Heart left ventricle (tissue), 16 donors: ENCODE measurements around the gene FGFRL1. TPM values are rescaled to one million over a fixed set of nuclear protein-coding genes. Genes with fewer than 3 reads are reported as not detected.

ENCODE experiments used
- ATAC-seq, 4 donors: fragments of 200-7000 bp; cut with Tn5 transposase; one replicate each; pipeline ENCODE4 v1.9.1; 2020 to 2022; ENCODE audit warnings: moderate library complexity in 4 of 4, mild to moderate bottlenecking in 3 of 4, moderate number of reproducible peaks in 1 of 4
- DNase-seq, 5 donors: peaks; one replicate each; pipeline ENCODE4 v3.0.0-alpha.2; 2020
- H3K27ac ChIP-seq, 12 donors: fragments of 200-600 bp; sonication (generic) in 4 of 12; one replicate each; pipeline versions ENCODE4 v1.5.0 to v1.8.0; 2016 to 2022; ENCODE audit warnings: mild to moderate bottlenecking in 2 of 12
- H3K27me3 ChIP-seq, 9 donors: fragments of 200-600 bp; sonication (generic) in 2 of 9; one replicate each; pipeline versions ENCODE4 v1.5.1 to v1.8.0; 2016 to 2022; ENCODE audit warnings: mild to moderate bottlenecking in 3 of 9
- H3K36me3 ChIP-seq, 9 donors: fragments of 200-600 bp; sonication (generic) in 2 of 9; one replicate each; pipeline versions ENCODE4 v1.5.0 to v1.8.0; 2018 to 2022; ENCODE audit warnings: mild to moderate bottlenecking in 2 of 9
- H3K4me1 ChIP-seq, 12 donors: fragments of 200-600 bp; sonication (generic) in 4 of 12; one replicate each; pipeline versions ENCODE4 v1.5.0 to v1.8.0; 2016 to 2022; ENCODE audit warnings: mild to moderate bottlenecking in 3 of 12
- H3K4me3 ChIP-seq, 12 donors: fragments of 200-600 bp; sonication (generic) in 4 of 12; one replicate each; pipeline versions ENCODE4 v1.5.0 to v1.8.0; 2017 to 2022; ENCODE audit warnings: mild to moderate bottlenecking in 9 of 12, moderate library complexity in 4 of 12
- H3K9me3 ChIP-seq, 12 donors: fragments of 200-600 bp; sonication (generic) in 4 of 12; one replicate each; pipeline versions ENCODE4 v1.5.0 to v1.8.0; 2016 to 2022; ENCODE audit warnings: mild to moderate bottlenecking in 1 of 12
- POLR2A ChIP-seq, 2 donors: fragments of 450-650 bp; IDR thresholded peaks; one replicate each; pipeline ENCODE4 v1.6.1; 2017; ENCODE audit warnings: antibody characterized with exemption in 2 of 2, mild to moderate bottlenecking in 2 of 2, moderate library complexity in 2 of 2
- WGBS, 4 donors: extraction: QIAGEN DNeasy Blood & Tissue Kit in 2 of 4; methylation state at CpG; one replicate each; pipeline versions ENCODE4 v1.1.5 to v1.1.7; 2013 to 2018; 5-methylcytosine and 5-hydroxymethylcytosine counted together
- intact Hi-C, 10 donors: fragments of 100-400 bp; cut with DNase I; formaldehyde crosslinking; loops; one replicate each; pipeline versions ENCODE4 v1.11.1 to v1.14.2; 2022
- polyA plus RNA-seq, 2 donors: library from polyadenylated mRNA; stranded (reverse); fragments of 200-250 nt; gene quantifications; one replicate each; pipeline ENCODE4 v1.2.3, GENCODE V29; 2013
- total RNA-seq, 9 donors: library from RNA; depleted of rRNA in 2 of 9; stranded (reverse); fragments of >200 nt in 2 of 9; fragmentation: NEBNext Ultra II Directional in 3 of 9; extraction: Animal tissue kit (Norgen Biotek cat#: 25700) in 3 of 9; gene quantifications; one replicate each; pipeline versions ENCODE4 v1.1.0 to v1.2.4, GENCODE V29; 2016 to 2023
- TF ChIP-seq, protein P1 (sequence below), 12 donors: fragments of 200-600 bp; sonication (generic) in 4 of 12; IDR thresholded peaks; one replicate each; pipeline versions ENCODE4 v1.5.0 to v1.8.0; 2018 to 2022; ENCODE audit warnings: antibody characterized with exemption in 12 of 12, mild to moderate bottlenecking in 5 of 12
- donor health status: ischemic (EF 13 %, LVEDD 7.1; RV severe dilation, severe dysfunction).
- donor health status: healthy with polysubstance abuse.
- donor health status: DM: no; HTN: yes; CAD: no.
- donor health status: DM: no; HTN: no; CAD: no.
- donor health status: ischemic (EF 25% LVEDD 6.9; RV normal size, moderate dysfunction).
- donor health status: ischemic (EF 25% LVEDD 5.7; RV mildly dilated, moderate dysfunction).
- donor health status: healthy.
- donor health status: DM: yes; HTN: yes; CAD: no.
- donor health status: ischemic (EF 35%, LVEDD 5.7; RV mildly dilated, moderate dysfunction).
- donor health status: nonischemic (EF 11% LVEDD 7.7; RV severe dilation, severe dysfunction).
- donor health status: DM: yes; HTN: yes; CAD: no.
- donor health status: PGD.
- donor health status: ischemic (EF 29% LVEDD 5.4; RV normal size, mild dysfunction).
- donor health status: nonischemic (EF 23%, LVEDD 6.1; RV moderate dilation, normal function).

FGFRL1 gene
- total and polyA plus RNA-seq, 11 donors: 23.6 to 90.7 (median 30.6) TPM

GRCh38 chr4:1042352-1043055 lies 31.1 kb downstream of the FGFRL1 start:
- intact Hi-C loops: no loop called here
- DNase-seq (peak in 2 of 5 donors; percentile 17 to 49), ATAC-seq (no peak)
- Histone ChIP-seq H3K9me3 (no peaks in the 10 kb centered on the region), H3K4me1 (peaks cover 0 to 37% (median 21%) of the 10 kb centered on the region in 12 donors), H3K27me3 (peaks cover 7 to 32% (median 22%) of the 10 kb centered on the region in 9 donors), H3K27ac (no peak overlapping the region), H3K4me3 (no peak overlapping the region), H3K36me3 (no peaks in the 10 kb centered on the region)
- no peak for TF ChIP-seq POLR2A (IDR thresholded peaks at IDR 0.05)
- TF ChIP-seq, protein P1, sequence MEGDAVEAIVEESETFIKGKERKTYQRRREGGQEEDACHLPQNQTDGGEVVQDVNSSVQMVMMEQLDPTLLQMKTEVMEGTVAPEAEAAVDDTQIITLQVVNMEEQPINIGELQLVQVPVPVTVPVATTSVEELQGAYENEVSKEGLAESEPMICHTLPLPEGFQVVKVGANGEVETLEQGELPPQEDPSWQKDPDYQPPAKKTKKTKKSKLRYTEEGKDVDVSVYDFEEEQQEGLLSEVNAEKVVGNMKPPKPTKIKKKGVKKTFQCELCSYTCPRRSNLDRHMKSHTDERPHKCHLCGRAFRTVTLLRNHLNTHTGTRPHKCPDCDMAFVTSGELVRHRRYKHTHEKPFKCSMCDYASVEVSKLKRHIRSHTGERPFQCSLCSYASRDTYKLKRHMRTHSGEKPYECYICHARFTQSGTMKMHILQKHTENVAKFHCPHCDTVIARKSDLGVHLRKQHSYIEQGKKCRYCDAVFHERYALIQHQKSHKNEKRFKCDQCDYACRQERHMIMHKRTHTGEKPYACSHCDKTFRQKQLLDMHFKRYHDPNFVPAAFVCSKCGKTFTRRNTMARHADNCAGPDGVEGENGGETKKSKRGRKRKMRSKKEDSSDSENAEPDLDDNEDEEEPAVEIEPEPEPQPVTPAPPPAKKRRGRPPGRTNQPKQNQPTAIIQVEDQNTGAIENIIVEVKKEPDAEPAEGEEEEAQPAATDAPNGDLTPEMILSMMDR (IDR thresholded peaks at IDR 0.05): no peak
- WGBS, 4 donors: 88 to 94% (median 93%) methylated on average over 17 of the region's 17 CpGs

DNA sequence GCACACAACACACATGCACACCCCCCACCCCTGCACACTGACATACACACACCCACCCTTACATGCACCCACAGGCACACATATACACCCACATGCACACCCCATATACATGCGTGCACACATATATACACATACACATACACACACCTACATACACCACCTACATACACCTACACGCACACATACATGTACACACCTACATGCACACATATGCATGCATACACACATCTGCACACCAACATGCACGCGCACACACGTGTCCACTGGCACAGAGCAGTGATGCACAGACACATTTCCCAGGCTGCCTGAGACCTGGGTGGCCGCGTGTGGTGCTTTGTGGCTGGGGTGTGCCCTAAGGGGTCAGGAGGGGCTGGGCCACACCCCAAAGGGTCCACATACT lies 31.7 kb downstream of the FGFRL1 start:
- Histone ChIP-seq H3K36me3 (no peaks in the 10 kb centered on the region), H3K9me3 (no peaks in the 10 kb centered on the region), H3K27me3 (peaks cover 7 to 37% (median 22%) of the 10 kb centered on the region in 9 donors), H3K4me1 (peaks cover 0 to 37% (median 21%) of the 10 kb centered on the region in 12 donors), H3K27ac (no peak overlapping the region), H3K4me3 (no peak overlapping the region)
- WGBS, 4 donors: 50 to 75% (median 68%) methylated on average over 7 of the region's 7 CpGs
- intact Hi-C loops: no loop called here
- ATAC-seq: no peak
- TF ChIP-seq POLR2A (IDR thresholded peaks at IDR 0.05): no peak
- TF ChIP-seq, protein P1 (IDR thresholded peaks at IDR 0.05): no peak
- DNase-seq: no peak

GRCh38 chr4:1043651-1044468 lies 32.4 kb downstream of the FGFRL1 start:
- 21 to 28% (median 25%) methylated on average over 18 to 36 of the region's 36 CpGs for WGBS, 4 donors
- Histone ChIP-seq H3K9me3 (no peaks in the 10 kb centered on the region), H3K4me3 (peak overlapping the region in 5 of 12 donors; percentile 18 to 27 (median 22)), H3K4me1 (peaks cover 0 to 37% (median 21%) of the 10 kb centered on the region in 12 donors), H3K27ac (peak overlapping the region in 6 of 12 donors; percentile 20 to 59 (median 38)), H3K27me3 (peaks cover 7 to 44% (median 22%) of the 10 kb centered on the region in 9 donors), H3K36me3 (no peaks in the 10 kb centered on the region)
- ATAC-seq: peak; percentile 52 to 87 (median 86)
- DNase-seq: peak; percentile 73 to 94 (median 89)
- TF ChIP-seq, protein P1 (IDR thresholded peaks at IDR 0.05): no peak
- no peak for TF ChIP-seq POLR2A (IDR thresholded peaks at IDR 0.05)
- intact Hi-C loops: no loop called here
